HEK293 (cell line): ENCODE data around the gene SERTAD4.

ENCODE experiments used
- HOXC10 ChIP-seq: sonication (generic); formaldehyde crosslinking; IDR thresholded peaks from 2 replicates; pipeline ENCODE4 v1.8.1; 2023; ENCODE audit warnings: mild to moderate bottlenecking, missing genetic modification reagents
- IKZF3 ChIP-seq: fragments of 450-650 bp; IDR thresholded peaks from 2 replicates; pipeline ENCODE4 v1.5.0; 2018; ENCODE audit warnings: missing biosample characterization, mild to moderate bottlenecking, missing genetic modification characterization, moderate library complexity
- MZF1 ChIP-seq: fragments of 450-650 bp; formaldehyde crosslinking; IDR thresholded peaks from 2 replicates; pipeline ENCODE4 v1.5.1; 2017; ENCODE audit warnings: missing biosample characterization, missing genetic modification characterization, borderline replicate concordance
- SP3 ChIP-seq: fragments of 450-650 bp; formaldehyde crosslinking; IDR thresholded peaks from 2 replicates; pipeline ENCODE4 v1.5.1; 2016; ENCODE audit warnings: missing biosample characterization, missing genetic modification characterization
- YY1 ChIP-seq: fragments of 450-650 bp; formaldehyde crosslinking; IDR thresholded peaks from 2 replicates; pipeline ENCODE4 v1.5.1; 2018; ENCODE audit warnings: missing biosample characterization, missing genetic modification characterization
- ZFP3 ChIP-seq: fragments of 450-650 bp; formaldehyde crosslinking; IDR thresholded peaks from 2 replicates; pipeline ENCODE4 v1.5.1; 2016; ENCODE audit warnings: low read depth, missing biosample characterization, missing genetic modification characterization
- ZNF112 ChIP-seq: fragments of 450-650 bp; formaldehyde crosslinking; IDR thresholded peaks from 2 replicates; pipeline ENCODE4 v1.5.0; 2017; ENCODE audit warnings: missing biosample characterization, missing genetic modification characterization
- ZNF114 ChIP-seq: fragments of 450-650 bp; formaldehyde crosslinking; IDR thresholded peaks from 2 replicates; pipeline ENCODE4 v1.5.0; 2017; ENCODE audit warnings: missing biosample characterization, missing genetic modification characterization
- ZNF138 ChIP-seq: fragments of 450-650 bp; formaldehyde crosslinking; IDR thresholded peaks from 2 replicates; pipeline ENCODE4 v1.5.1; 2016; ENCODE audit warnings: missing biosample characterization, missing genetic modification characterization, borderline replicate concordance
- ZNF157 ChIP-seq: fragments of 450-650 bp; formaldehyde crosslinking; IDR thresholded peaks from 2 replicates; pipeline ENCODE4 v1.5.1; 2016; ENCODE audit warnings: missing biosample characterization, missing genetic modification characterization
- ZNF335 ChIP-seq: fragments of 450-650 bp; formaldehyde crosslinking; conservative IDR thresholded peaks from 2 replicates; pipeline ENCODE4 v1.5.1; 2016; ENCODE audit warnings: missing biosample characterization, missing genetic modification characterization
- ZNF501 ChIP-seq: fragments of 450-650 bp; formaldehyde crosslinking; IDR thresholded peaks from 2 replicates; pipeline ENCODE4 v1.5.1; 2016; ENCODE audit warnings: missing biosample characterization, missing genetic modification characterization
- ZNF521 ChIP-seq: fragments of 450-650 bp; formaldehyde crosslinking; IDR thresholded peaks from 2 replicates; pipeline ENCODE4 v1.5.1; 2017; ENCODE audit warnings: missing biosample characterization, mild to moderate bottlenecking, missing genetic modification characterization
- ZNF658 ChIP-seq: fragments of 450-650 bp; formaldehyde crosslinking; IDR thresholded peaks from 2 replicates; pipeline ENCODE4; 2016; ENCODE audit warnings: missing biosample characterization, missing genetic modification characterization
- ZNF791 ChIP-seq: fragments of 450-650 bp; formaldehyde crosslinking; IDR thresholded peaks from 2 replicates; pipeline ENCODE4 v1.5.1; 2016; ENCODE audit warnings: missing biosample characterization, missing genetic modification characterization
- TF ChIP-seq, protein P1 (sequence below): fragments of 450-650 bp; formaldehyde crosslinking; IDR thresholded peaks from 2 replicates; pipeline ENCODE4 v1.5.0; 2017; ENCODE audit warnings: missing biosample characterization, missing genetic modification characterization, borderline replicate concordance
- TF ChIP-seq, protein P2 (sequence below): fragments of 450-650 bp; formaldehyde crosslinking; optimal IDR thresholded peaks from 2 replicates; pipeline ENCODE3; 2016; ENCODE audit warnings: missing biosample characterization, mild to moderate bottlenecking, missing genetic modification characterization
- TF ChIP-seq, protein P3 (sequence below): fragments of 450-650 bp; formaldehyde crosslinking; IDR thresholded peaks from 2 replicates; pipeline ENCODE4 v1.5.1; 2016; ENCODE audit warnings: missing biosample characterization, missing genetic modification characterization, low read depth
- TF ChIP-seq, protein P4 (sequence below): fragments of 450-650 bp; formaldehyde crosslinking; IDR thresholded peaks from 2 replicates; pipeline ENCODE4 v1.5.1; 2017; ENCODE audit warnings: missing biosample characterization, missing genetic modification characterization
- TF ChIP-seq, protein P5 (sequence below): fragments of 450-650 bp; formaldehyde crosslinking; IDR thresholded peaks from 2 replicates; pipeline ENCODE4 v1.5.1; 2016; ENCODE audit warnings: missing biosample characterization, missing genetic modification characterization
- TF ChIP-seq, protein P6 (sequence below): fragments of 450-650 bp; formaldehyde crosslinking; IDR thresholded peaks from 2 replicates; pipeline ENCODE4 v1.5.1; 2016; ENCODE audit warnings: missing biosample characterization, missing genetic modification characterization
- TF ChIP-seq, protein P7 (sequence below): fragments of 450-650 bp; formaldehyde crosslinking; IDR thresholded peaks from 2 replicates; pipeline ENCODE4; 2016; ENCODE audit warnings: missing biosample characterization, missing genetic modification characterization
- TF ChIP-seq, protein P8 (sequence below): fragments of 450-650 bp; formaldehyde crosslinking; IDR thresholded peaks from 2 replicates; pipeline ENCODE4 v1.5.1; 2016; ENCODE audit warnings: missing biosample characterization, missing genetic modification characterization
- TF ChIP-seq, protein P9 (sequence below): sonication (generic); formaldehyde crosslinking; IDR thresholded peaks from 2 replicates; pipeline ENCODE4 v1.8.1; 2022; ENCODE audit warnings: mild to moderate bottlenecking, moderate library complexity, missing genetic modification reagents

SERTAD4 gene

DNA sequence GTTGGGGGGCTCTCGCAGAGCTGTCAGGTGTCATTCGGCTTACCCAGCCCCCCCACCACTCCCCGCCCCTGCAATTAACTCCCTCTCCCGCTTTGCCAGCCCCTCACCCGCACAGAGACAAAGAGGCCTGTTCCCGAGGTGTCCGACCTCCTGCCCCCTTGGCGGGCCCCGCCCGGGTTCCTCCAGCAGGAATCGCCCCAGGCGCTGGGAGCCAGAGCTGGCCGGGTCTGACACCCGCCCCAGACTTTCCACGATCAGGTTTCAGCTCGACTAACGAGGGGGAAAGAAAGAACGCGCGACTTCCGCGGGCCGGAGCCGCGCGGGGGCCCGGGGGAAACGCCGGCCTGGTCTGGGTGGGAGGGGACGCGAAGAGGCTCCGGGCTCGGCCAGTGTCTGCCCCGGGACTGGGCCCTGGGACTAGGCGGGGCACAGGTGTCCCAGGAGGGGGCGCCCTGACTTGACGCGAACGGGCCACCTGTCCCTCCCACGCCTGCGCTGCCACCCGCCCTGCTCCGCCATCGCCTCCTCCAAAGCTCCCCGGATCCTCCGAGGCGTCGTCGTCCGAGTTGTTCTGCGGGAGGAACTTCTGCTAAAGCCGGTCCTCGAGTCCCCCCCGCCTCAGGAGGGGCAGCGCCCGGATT is 59.8 kb downstream of the SERTAD4 start (continued):
- TF ChIP-seq, protein P1, sequence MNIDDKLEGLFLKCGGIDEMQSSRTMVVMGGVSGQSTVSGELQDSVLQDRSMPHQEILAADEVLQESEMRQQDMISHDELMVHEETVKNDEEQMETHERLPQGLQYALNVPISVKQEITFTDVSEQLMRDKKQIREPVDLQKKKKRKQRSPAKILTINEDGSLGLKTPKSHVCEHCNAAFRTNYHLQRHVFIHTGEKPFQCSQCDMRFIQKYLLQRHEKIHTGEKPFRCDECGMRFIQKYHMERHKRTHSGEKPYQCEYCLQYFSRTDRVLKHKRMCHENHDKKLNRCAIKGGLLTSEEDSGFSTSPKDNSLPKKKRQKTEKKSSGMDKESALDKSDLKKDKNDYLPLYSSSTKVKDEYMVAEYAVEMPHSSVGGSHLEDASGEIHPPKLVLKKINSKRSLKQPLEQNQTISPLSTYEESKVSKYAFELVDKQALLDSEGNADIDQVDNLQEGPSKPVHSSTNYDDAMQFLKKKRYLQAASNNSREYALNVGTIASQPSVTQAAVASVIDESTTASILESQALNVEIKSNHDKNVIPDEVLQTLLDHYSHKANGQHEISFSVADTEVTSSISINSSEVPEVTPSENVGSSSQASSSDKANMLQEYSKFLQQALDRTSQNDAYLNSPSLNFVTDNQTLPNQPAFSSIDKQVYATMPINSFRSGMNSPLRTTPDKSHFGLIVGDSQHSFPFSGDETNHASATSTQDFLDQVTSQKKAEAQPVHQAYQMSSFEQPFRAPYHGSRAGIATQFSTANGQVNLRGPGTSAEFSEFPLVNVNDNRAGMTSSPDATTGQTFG (tag by site-specific recombination): no peak
- TF ChIP-seq ZNF791: no peak
- peak; percentile 75 for TF ChIP-seq ZNF335
- TF ChIP-seq, protein P2, sequence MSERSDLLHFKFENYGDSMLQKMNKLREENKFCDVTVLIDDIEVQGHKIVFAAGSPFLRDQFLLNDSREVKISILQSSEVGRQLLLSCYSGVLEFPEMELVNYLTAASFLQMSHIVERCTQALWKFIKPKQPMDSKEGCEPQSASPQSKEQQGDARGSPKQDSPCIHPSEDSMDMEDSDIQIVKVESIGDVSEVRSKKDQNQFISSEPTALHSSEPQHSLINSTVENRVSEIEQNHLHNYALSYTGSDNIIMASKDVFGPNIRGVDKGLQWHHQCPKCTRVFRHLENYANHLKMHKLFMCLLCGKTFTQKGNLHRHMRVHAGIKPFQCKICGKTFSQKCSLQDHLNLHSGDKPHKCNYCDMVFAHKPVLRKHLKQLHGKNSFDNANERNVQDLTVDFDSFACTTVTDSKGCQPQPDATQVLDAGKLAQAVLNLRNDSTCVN (tag by site-specific recombination): peak; percentile 82
- no peak for TF ChIP-seq ZFP3 (tag by site-specific recombination)
- TF ChIP-seq HOXC10 (CRISPR knock-in tag): no peak
- peak; percentile 66; the same call in 1 of the 2 replicates for TF ChIP-seq IKZF3 (tag by site-specific recombination)
- TF ChIP-seq, protein P3, sequence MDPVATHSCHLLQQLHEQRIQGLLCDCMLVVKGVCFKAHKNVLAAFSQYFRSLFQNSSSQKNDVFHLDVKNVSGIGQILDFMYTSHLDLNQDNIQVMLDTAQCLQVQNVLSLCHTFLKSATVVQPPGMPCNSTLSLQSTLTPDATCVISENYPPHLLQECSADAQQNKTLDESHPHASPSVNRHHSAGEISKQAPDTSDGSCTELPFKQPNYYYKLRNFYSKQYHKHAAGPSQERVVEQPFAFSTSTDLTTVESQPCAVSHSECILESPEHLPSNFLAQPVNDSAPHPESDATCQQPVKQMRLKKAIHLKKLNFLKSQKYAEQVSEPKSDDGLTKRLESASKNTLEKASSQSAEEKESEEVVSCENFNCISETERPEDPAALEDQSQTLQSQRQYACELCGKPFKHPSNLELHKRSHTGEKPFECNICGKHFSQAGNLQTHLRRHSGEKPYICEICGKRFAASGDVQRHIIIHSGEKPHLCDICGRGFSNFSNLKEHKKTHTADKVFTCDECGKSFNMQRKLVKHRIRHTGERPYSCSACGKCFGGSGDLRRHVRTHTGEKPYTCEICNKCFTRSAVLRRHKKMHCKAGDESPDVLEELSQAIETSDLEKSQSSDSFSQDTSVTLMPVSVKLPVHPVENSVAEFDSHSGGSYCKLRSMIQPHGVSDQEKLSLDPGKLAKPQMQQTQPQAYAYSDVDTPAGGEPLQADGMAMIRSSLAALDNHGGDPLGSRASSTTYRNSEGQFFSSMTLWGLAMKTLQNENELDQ: no peak
- TF ChIP-seq ZNF501 (tag by site-specific recombination): peak; percentile 90
- no peak for TF ChIP-seq ZNF521
- no peak for TF ChIP-seq ZNF114 (tag by site-specific recombination)
- TF ChIP-seq, protein P4, sequence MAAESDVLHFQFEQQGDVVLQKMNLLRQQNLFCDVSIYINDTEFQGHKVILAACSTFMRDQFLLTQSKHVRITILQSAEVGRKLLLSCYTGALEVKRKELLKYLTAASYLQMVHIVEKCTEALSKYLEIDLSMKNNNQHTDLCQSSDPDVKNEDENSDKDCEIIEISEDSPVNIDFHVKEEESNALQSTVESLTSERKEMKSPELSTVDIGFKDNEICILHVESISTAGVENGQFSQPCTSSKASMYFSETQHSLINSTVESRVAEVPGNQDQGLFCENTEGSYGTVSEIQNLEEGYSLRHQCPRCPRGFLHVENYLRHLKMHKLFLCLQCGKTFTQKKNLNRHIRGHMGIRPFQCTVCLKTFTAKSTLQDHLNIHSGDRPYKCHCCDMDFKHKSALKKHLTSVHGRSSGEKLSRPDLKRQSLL (tag by site-specific recombination): no peak
- TF ChIP-seq, protein P5, sequence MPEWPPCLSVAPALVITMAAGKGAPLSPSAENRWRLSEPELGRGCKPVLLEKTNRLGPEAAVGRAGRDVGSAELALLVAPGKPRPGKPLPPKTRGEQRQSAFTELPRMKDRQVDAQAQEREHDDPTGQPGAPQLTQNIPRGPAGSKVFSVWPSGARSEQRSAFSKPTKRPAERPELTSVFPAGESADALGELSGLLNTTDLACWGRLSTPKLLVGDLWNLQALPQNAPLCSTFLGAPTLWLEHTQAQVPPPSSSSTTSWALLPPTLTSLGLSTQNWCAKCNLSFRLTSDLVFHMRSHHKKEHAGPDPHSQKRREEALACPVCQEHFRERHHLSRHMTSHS (tag by site-specific recombination): no peak
- no peak for TF ChIP-seq ZNF658 (tag by site-specific recombination)
- TF ChIP-seq ZNF138 (tag by site-specific recombination): no peak
- TF ChIP-seq ZNF112 (tag by site-specific recombination): no peak
- TF ChIP-seq YY1 (tag by site-specific recombination): peak; percentile 70; the same call in 1 of the 2 replicates
- no peak for TF ChIP-seq MZF1 (tag by site-specific recombination)
- TF ChIP-seq, protein P6, sequence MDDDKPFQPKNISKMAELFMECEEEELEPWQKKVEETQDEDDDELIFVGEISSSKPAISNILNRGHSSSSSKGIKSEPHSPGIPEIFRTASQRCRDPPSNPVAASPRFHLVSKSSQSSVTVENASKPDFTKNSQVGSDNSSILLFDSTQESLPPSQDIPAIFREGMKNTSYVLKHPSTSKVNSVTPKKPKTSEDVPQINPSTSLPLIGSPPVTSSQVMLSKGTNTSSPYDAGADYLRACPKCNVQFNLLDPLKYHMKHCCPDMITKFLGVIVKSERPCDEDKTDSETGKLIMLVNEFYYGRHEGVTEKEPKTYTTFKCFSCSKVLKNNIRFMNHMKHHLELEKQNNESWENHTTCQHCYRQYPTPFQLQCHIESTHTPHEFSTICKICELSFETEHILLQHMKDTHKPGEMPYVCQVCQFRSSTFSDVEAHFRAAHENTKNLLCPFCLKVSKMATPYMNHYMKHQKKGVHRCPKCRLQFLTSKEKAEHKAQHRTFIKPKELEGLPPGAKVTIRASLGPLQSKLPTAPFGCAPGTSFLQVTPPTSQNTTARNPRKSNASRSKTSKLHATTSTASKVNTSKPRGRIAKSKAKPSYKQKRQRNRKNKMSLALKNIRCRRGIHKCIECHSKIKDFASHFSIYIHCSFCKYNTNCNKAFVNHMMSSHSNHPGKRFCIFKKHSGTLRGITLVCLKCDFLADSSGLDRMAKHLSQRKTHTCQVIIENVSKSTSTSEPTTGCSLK (tag by site-specific recombination): no peak
- TF ChIP-seq, protein P7, sequence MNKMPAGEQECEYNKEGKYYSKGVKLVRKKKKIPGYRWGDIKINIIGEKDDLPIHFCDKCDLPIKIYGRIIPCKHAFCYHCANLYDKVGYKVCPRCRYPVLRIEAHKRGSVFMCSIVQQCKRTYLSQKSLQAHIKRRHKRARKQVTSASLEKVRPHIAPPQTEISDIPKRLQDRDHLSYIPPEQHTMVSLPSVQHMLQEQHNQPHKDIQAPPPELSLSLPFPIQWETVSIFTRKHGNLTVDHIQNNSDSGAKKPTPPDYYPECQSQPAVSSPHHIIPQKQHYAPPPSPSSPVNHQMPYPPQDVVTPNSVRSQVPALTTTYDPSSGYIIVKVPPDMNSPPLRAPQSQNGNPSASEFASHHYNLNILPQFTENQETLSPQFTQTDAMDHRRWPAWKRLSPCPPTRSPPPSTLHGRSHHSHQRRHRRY (tag by site-specific recombination): no peak
- TF ChIP-seq, protein P8, sequence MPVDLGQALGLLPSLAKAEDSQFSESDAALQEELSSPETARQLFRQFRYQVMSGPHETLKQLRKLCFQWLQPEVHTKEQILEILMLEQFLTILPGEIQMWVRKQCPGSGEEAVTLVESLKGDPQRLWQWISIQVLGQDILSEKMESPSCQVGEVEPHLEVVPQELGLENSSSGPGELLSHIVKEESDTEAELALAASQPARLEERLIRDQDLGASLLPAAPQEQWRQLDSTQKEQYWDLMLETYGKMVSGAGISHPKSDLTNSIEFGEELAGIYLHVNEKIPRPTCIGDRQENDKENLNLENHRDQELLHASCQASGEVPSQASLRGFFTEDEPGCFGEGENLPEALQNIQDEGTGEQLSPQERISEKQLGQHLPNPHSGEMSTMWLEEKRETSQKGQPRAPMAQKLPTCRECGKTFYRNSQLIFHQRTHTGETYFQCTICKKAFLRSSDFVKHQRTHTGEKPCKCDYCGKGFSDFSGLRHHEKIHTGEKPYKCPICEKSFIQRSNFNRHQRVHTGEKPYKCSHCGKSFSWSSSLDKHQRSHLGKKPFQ (tag by site-specific recombination): no peak
- TF ChIP-seq ZNF157 (tag by site-specific recombination): no peak
- TF ChIP-seq, protein P9, sequence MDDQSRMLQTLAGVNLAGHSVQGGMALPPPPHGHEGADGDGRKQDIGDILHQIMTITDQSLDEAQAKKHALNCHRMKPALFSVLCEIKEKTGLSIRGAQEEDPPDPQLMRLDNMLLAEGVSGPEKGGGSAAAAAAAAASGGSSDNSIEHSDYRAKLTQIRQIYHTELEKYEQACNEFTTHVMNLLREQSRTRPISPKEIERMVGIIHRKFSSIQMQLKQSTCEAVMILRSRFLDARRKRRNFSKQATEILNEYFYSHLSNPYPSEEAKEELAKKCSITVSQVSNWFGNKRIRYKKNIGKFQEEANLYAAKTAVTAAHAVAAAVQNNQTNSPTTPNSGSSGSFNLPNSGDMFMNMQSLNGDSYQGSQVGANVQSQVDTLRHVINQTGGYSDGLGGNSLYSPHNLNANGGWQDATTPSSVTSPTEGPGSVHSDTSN (CRISPR knock-in tag): peak; percentile 13; the same call in 1 of the 2 replicates
- peak; percentile 65 for TF ChIP-seq SP3 (tag by site-specific recombination)
